ENCODE data around the gene SOST.

SOST gene

GRCh38 chr17:43741636-43742035, 17.0 kb downstream of the SOST start:
- no peak for DNase-seq (ENCODE audit: low read depth, low spot score)

GRCh38 chr17:43740541-43740940, 18.1 kb downstream of the SOST start:
- no peak for DNase-seq (ENCODE audit: low read depth, low spot score)

- DNase-seq (ENCODE audit: low read depth, low spot score) = no peak
These were observed 20.9 kb downstream of the SOST start for GRCh38 chr17:43737722-43738121.

- DNase-seq (ENCODE audit: low read depth, low spot score) = no peak
These were observed 22.2 kb downstream of the SOST start for GRCh38 chr17:43736389-43736788.

- DNase-seq (ENCODE audit: low read depth, low spot score) = no peak
These were observed 24.2 kb downstream of the SOST start for GRCh38 chr17:43734376-43734775.

GRCh38 chr17:43733956-43734355, 24.6 kb downstream of the SOST start:
- DNase-seq (ENCODE audit: low read depth, low spot score) = no peak

- DNase-seq (ENCODE audit: low read depth, low spot score) = no peak
These were observed 25.6 kb downstream of the SOST start for GRCh38 chr17:43732958-43733357.

- DNase-seq (ENCODE audit: low read depth, low spot score) = no peak
These were observed 30.5 kb downstream of the SOST start for GRCh38 chr17:43728081-43728480.

GRCh38 chr17:43723697-43724359, 34.8 kb downstream of the SOST start:
- DNase-seq (ENCODE audit: low read depth, low spot score) = no peak

- DNase-seq (ENCODE audit: low read depth, low spot score) = no peak
These were observed 35.5 kb downstream of the SOST start for GRCh38 chr17:43722870-43723665.

GRCh38 chr17:43722269-43722619, 36.3 kb downstream of the SOST start:
- no peak for DNase-seq (ENCODE audit: low read depth, low spot score)

- no peak for DNase-seq (ENCODE audit: low read depth, low spot score)
These were observed 36.9 kb downstream of the SOST start for GRCh38 chr17:43721537-43722268.

- DNase-seq (ENCODE audit: low read depth, low spot score) = peak; percentile 31
These were observed 38.1 kb downstream of the SOST start for GRCh38 chr17:43720311-43721060.

GRCh38 chr17:43719578-43719977, 39.0 kb downstream of the SOST start:
- no peak for DNase-seq (ENCODE audit: low read depth, low spot score)

GRCh38 chr17:43718544-43718943, 40.0 kb downstream of the SOST start:
- no peak for DNase-seq (ENCODE audit: low read depth, low spot score)

- DNase-seq (ENCODE audit: low read depth, low spot score) = no peak
These were observed 40.7 kb downstream of the SOST start for GRCh38 chr17:43717913-43718312.

- no peak for DNase-seq (ENCODE audit: low read depth, low spot score)
These were observed 44.0 kb downstream of the SOST start for GRCh38 chr17:43714465-43715149.

- no peak for DNase-seq (ENCODE audit: low read depth, low spot score)
These were observed 45.0 kb downstream of the SOST start for GRCh38 chr17:43713494-43714162.

GRCh38 chr17:43712397-43712796, 46.2 kb downstream of the SOST start:
- DNase-seq (ENCODE audit: low read depth, low spot score) = no peak

GRCh38 chr17:43710101-43710500, 48.5 kb downstream of the SOST start:
- no peak for DNase-seq (ENCODE audit: low read depth, low spot score)

- DNase-seq (ENCODE audit: low read depth, low spot score) = no peak
These were observed 49.4 kb downstream of the SOST start for GRCh38 chr17:43709210-43709609.
